ENCODE measurements around the gene TFAP2E. TPM values are rescaled to one million over a fixed set of nuclear protein-coding genes. Genes with fewer than 3 reads are reported as not detected.

The TFAP2E gene
- total and polyA plus RNA-seq, 4 donors, result 0.07 to 0.21 (median 0.09) TPM

DNA sequence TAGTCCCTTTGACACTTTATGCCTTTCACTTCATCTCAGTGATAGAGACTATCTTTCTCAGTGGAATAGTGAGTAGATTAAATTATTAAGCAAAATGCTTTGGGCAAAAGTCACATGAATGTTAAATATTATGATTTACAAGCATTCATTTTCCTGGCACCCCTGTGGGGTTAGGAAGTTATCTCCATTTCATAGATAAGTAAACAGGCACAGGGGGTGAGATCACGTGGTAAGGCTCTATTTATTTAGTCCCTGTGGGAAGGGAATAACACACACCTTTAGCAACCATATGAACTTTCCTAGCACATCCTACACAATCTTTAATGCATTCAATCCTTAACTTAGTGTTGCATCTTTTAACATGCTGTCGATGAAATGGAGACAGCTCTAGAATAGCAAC is 55.9 kb downstream of the TFAP2E start:
- no peaks in the 10 kb centered on the region for H3K9me3 ChIP-seq (ENCODE audit: control insufficient read depth in 4 of 4, low read length in 3 of 4)
- H3K27me3 ChIP-seq (ENCODE audit: control insufficient read depth in 4 of 4, insufficient read depth in 4 of 4, low read length in 3 of 4), result no peaks in the 10 kb centered on the region
- no peak overlapping the region for H3K27ac ChIP-seq (ENCODE audit: low read depth in 1 of 2, low read length in 2 of 2)
- no peak for DNase-seq (ENCODE audit: low spot score)
- WGBS, result 45% methylated on average over 2 of the region's 2 CpGs
- H3K36me3 ChIP-seq (ENCODE audit: control insufficient read depth in 4 of 4, insufficient read depth in 3 of 4, low read depth in 1 of 4, low read length in 3 of 4), result peaks cover 13 to 45% (median 38%) of the 10 kb centered on the region in 4 donors
- peaks cover 0 to 4% (median 3%) of the 10 kb centered on the region in 4 donors for H3K4me1 ChIP-seq (ENCODE audit: control insufficient read depth in 4 of 4, insufficient read depth in 4 of 4, low read length in 3 of 4)
- H3K4me3 ChIP-seq (ENCODE audit: low read depth in 1 of 3, low read length in 3 of 3), result no peak overlapping the region
- H3K9ac ChIP-seq (ENCODE audit: low read depth in 1 of 2, low read length in 2 of 2), result no peak overlapping the region
- TF ChIP-seq TAF1 (conservative IDR thresholded peaks at IDR 0.05) (no peak), SP1 (IDR thresholded peaks at IDR 0.05) (no peak), FOXA1 (IDR thresholded peaks at IDR 0.05) (peak; percentile 23), FOXA2 (IDR thresholded peaks at IDR 0.05) (peak; percentile 15)

DNA sequence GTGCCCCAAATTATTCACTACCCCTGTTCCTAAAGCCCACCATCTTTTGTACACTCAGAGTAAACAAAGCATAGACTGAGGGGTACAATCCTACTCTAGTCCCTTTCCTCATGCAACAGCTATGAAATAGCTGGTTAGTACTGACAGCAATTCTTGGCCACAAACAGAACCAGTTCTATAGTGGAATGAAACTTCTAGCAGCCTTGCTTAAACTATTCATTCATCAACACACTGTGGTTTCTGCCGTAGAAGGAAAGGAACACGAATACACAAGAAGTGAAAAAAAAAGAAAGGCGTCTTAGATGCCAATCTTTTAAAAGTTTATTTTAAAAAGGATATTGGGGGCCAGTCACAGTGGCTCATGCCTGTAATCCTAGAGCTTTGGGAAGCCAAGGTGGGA is 58.3 kb downstream of the TFAP2E start:
- 90% methylated on average over 3 of the region's 3 CpGs for whole genome bisulfite sequencing
- Histone ChIP-seq H3K4me3 (ENCODE audit: low read depth in 1 of 3, low read length in 3 of 3) (no peak overlapping the region), H3K4me1 (ENCODE audit: control insufficient read depth in 4 of 4, insufficient read depth in 4 of 4, low read length in 3 of 4) (peaks cover 0 to 9% (median 5%) of the 10 kb centered on the region in 4 donors), H3K27ac (ENCODE audit: low read depth in 1 of 2, low read length in 2 of 2) (no peak overlapping the region), H3K9ac (ENCODE audit: low read depth in 1 of 2, low read length in 2 of 2) (no peak overlapping the region), H3K27me3 (ENCODE audit: control insufficient read depth in 4 of 4, insufficient read depth in 4 of 4, low read length in 3 of 4) (no peaks in the 10 kb centered on the region), H3K9me3 (ENCODE audit: control insufficient read depth in 4 of 4, low read length in 3 of 4) (no peaks in the 10 kb centered on the region), H3K36me3 (ENCODE audit: control insufficient read depth in 4 of 4, insufficient read depth in 3 of 4, low read depth in 1 of 4, low read length in 3 of 4) (peaks cover 21 to 56% (median 48%) of the 10 kb centered on the region in 4 donors)
- DNase-seq (ENCODE audit: low spot score), result no peak
- TF ChIP-seq, protein P1, sequence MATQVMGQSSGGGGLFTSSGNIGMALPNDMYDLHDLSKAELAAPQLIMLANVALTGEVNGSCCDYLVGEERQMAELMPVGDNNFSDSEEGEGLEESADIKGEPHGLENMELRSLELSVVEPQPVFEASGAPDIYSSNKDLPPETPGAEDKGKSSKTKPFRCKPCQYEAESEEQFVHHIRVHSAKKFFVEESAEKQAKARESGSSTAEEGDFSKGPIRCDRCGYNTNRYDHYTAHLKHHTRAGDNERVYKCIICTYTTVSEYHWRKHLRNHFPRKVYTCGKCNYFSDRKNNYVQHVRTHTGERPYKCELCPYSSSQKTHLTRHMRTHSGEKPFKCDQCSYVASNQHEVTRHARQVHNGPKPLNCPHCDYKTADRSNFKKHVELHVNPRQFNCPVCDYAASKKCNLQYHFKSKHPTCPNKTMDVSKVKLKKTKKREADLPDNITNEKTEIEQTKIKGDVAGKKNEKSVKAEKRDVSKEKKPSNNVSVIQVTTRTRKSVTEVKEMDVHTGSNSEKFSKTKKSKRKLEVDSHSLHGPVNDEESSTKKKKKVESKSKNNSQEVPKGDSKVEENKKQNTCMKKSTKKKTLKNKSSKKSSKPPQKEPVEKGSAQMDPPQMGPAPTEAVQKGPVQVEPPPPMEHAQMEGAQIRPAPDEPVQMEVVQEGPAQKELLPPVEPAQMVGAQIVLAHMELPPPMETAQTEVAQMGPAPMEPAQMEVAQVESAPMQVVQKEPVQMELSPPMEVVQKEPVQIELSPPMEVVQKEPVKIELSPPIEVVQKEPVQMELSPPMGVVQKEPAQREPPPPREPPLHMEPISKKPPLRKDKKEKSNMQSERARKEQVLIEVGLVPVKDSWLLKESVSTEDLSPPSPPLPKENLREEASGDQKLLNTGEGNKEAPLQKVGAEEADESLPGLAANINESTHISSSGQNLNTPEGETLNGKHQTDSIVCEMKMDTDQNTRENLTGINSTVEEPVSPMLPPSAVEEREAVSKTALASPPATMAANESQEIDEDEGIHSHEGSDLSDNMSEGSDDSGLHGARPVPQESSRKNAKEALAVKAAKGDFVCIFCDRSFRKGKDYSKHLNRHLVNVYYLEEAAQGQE (IDR thresholded peaks at IDR 0.05), result no peak
- TF ChIP-seq, protein P2, sequence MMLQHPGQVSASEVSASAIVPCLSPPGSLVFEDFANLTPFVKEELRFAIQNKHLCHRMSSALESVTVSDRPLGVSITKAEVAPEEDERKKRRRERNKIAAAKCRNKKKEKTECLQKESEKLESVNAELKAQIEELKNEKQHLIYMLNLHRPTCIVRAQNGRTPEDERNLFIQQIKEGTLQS (IDR thresholded peaks at IDR 0.05), result no peak
- no peak for TF ChIP-seq SP1 (IDR thresholded peaks at IDR 0.05)
- no peak for TF ChIP-seq HNF4A (conservative IDR thresholded peaks at IDR 0.05)
- TF ChIP-seq, protein P3, sequence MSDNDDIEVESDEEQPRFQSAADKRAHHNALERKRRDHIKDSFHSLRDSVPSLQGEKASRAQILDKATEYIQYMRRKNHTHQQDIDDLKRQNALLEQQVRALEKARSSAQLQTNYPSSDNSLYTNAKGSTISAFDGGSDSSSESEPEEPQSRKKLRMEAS (IDR thresholded peaks at IDR 0.05), result no peak
- no peak for TF ChIP-seq JUND (IDR thresholded peaks at IDR 0.05)
- no peak for TF ChIP-seq FOXA1 (IDR thresholded peaks at IDR 0.05)
- TF ChIP-seq EGR1 (IDR thresholded peaks at IDR 0.05; ENCODE audit: low read depth in 2 of 2), result no peak
- TF ChIP-seq GABPA (IDR thresholded peaks at IDR 0.05 in 1 of 2, conservative IDR thresholded peaks at IDR 0.05 in 1 of 2), result no peak
- no peak for TF ChIP-seq TAF1 (conservative IDR thresholded peaks at IDR 0.05)
- TF ChIP-seq, protein P4, sequence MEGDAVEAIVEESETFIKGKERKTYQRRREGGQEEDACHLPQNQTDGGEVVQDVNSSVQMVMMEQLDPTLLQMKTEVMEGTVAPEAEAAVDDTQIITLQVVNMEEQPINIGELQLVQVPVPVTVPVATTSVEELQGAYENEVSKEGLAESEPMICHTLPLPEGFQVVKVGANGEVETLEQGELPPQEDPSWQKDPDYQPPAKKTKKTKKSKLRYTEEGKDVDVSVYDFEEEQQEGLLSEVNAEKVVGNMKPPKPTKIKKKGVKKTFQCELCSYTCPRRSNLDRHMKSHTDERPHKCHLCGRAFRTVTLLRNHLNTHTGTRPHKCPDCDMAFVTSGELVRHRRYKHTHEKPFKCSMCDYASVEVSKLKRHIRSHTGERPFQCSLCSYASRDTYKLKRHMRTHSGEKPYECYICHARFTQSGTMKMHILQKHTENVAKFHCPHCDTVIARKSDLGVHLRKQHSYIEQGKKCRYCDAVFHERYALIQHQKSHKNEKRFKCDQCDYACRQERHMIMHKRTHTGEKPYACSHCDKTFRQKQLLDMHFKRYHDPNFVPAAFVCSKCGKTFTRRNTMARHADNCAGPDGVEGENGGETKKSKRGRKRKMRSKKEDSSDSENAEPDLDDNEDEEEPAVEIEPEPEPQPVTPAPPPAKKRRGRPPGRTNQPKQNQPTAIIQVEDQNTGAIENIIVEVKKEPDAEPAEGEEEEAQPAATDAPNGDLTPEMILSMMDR (IDR thresholded peaks at IDR 0.05; ENCODE audit: low read depth, low read length, missing input control), result no peak

DNA sequence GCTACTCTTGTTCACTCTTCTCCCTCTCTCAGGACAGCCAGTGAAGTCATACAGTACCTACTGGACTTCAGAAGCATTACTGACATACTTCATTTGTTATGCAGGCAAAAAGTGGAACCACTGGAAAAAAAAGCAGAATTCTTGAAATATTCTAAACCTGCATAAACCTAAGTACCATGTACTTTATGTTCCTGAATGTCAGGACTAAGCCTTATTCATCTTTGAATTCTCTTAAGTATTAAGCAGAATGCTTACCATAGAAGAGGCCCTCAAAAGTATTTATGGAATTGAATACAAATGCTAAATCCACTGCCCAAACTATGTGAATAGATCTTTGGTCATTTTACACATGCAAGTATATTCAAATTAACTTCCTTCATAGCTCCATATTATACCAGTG is 60.4 kb downstream of the TFAP2E start:
- H3K36me3 ChIP-seq (ENCODE audit: control insufficient read depth in 4 of 4, insufficient read depth in 3 of 4, low read depth in 1 of 4, low read length in 3 of 4), result peaks cover 17 to 56% (median 45%) of the 10 kb centered on the region in 4 donors
- no peak overlapping the region for H3K4me3 ChIP-seq (ENCODE audit: low read depth in 1 of 3, low read length in 3 of 3)
- H3K27ac ChIP-seq (ENCODE audit: low read depth in 1 of 2, low read length in 2 of 2), result no peak overlapping the region
- no peak overlapping the region for H3K9ac ChIP-seq (ENCODE audit: low read depth in 1 of 2, low read length in 2 of 2)
- no peaks in the 10 kb centered on the region for H3K27me3 ChIP-seq (ENCODE audit: control insufficient read depth in 4 of 4, insufficient read depth in 4 of 4, low read length in 3 of 4)
- no peaks in the 10 kb centered on the region for H3K9me3 ChIP-seq (ENCODE audit: control insufficient read depth in 4 of 4, low read length in 3 of 4)
- no peak for DNase-seq (ENCODE audit: low spot score)
- peaks cover 0 to 24% (median 20%) of the 10 kb centered on the region in 4 donors for H3K4me1 ChIP-seq (ENCODE audit: control insufficient read depth in 4 of 4, insufficient read depth in 4 of 4, low read length in 3 of 4)
- TF ChIP-seq GABPA (IDR thresholded peaks at IDR 0.05 in 1 of 2, conservative IDR thresholded peaks at IDR 0.05 in 1 of 2) (no peak), RXRA (IDR thresholded peaks at IDR 0.05) (no peak), HNF4G (IDR thresholded peaks at IDR 0.05) (no peak), FOXA1 (IDR thresholded peaks at IDR 0.05) (no peak), TAF1 (conservative IDR thresholded peaks at IDR 0.05) (no peak), EGR1 (IDR thresholded peaks at IDR 0.05; ENCODE audit: low read depth in 2 of 2) (no peak), SP1 (IDR thresholded peaks at IDR 0.05) (no peak), HNF4A (conservative IDR thresholded peaks at IDR 0.05) (no peak), FOXA2 (IDR thresholded peaks at IDR 0.05) (no peak)
- TF ChIP-seq, protein P1 (IDR thresholded peaks at IDR 0.05), result no peak
- TF ChIP-seq, protein P4 (IDR thresholded peaks at IDR 0.05; ENCODE audit: low read depth, low read length, missing input control), result no peak
